HG02840 (cell line): Measurements from ENCODE around the gene STK32A.
"Not testable (repeated sequence)": the region's sequence is repeated elsewhere in the genome, so short reads cannot be mapped to it uniquely, and the experiment has no call there.

Experiments used
- ATAC-seq: cut with Tn5 transposase; IDR thresholded peaks from one replicate; pipeline ENCODE4 v1.9.1; 2021; ENCODE audit warnings: mild to moderate bottlenecking, moderate library complexity, moderate number of reproducible peaks; ENCODE audit not compliant: unreplicated experiment, low FRiP score

Gene STK32A

DNA sequence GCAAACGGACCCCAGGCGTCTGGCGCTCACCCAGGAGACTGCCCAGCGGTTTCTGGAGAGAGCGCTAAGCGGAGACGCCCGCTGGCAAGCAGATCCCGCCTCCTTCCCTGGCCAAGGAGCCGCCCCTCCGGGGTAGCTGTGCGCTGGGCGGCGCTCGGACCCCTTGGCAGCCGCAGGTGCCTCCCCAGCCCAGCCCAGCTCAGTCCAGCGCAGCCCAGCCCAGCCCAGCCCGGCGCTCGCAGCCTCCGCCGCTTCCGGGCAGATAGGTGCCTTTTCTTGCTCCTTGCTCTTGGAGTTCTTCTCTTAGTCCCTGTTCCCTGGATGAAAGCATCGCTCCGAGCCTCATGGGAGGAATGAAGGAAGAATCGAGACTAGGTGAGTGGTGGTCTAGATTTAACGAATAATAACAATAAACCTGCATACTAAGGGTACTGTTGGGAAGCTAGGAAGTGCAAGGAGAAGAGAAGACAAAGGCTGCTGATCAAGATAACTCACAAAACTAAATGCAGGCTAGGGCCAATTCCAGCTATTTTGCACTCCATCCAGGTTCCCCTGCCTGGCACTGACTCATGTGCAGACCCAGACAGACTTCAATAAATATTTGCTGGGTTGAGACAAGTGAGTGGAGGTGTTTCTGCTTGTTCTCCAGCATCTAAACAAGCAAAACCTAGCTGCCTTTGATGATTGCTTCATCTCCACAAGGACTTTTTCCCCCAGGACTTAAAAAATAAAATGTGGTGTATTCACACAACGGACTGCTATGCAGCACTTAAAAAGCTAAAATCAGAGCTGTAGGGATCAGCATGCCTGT is at the start of gene STK32A:
Gene STK32A, plus strand, starts transcription at position 202 of the 811 bp plus-strand sequence. CDS start 4,609 bp downstream, outside the sequence.
- no peak for ATAC-seq

DNA sequence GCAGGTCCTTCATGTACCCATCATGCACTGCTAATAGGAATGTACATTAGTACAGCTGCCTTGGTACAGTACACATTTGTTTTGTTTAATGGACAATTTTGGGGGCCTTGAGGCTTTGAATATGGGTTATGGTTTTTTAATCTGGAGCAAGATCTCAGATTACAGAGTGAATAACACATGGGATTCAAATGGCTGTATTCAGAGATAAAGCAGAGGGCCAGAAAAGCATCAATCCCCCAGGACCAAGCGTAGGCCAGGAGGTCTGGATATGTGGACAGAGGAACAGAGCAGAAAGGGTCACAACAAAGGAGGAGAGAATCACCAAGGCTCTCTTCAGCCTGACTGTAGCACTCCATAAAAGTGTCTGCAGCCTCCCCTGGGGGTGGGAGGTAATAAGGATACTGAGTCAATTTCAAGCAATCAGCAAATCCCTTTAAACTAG is 47.7 kb upstream of the STK32A start:
- ATAC-seq, result no peak

DNA sequence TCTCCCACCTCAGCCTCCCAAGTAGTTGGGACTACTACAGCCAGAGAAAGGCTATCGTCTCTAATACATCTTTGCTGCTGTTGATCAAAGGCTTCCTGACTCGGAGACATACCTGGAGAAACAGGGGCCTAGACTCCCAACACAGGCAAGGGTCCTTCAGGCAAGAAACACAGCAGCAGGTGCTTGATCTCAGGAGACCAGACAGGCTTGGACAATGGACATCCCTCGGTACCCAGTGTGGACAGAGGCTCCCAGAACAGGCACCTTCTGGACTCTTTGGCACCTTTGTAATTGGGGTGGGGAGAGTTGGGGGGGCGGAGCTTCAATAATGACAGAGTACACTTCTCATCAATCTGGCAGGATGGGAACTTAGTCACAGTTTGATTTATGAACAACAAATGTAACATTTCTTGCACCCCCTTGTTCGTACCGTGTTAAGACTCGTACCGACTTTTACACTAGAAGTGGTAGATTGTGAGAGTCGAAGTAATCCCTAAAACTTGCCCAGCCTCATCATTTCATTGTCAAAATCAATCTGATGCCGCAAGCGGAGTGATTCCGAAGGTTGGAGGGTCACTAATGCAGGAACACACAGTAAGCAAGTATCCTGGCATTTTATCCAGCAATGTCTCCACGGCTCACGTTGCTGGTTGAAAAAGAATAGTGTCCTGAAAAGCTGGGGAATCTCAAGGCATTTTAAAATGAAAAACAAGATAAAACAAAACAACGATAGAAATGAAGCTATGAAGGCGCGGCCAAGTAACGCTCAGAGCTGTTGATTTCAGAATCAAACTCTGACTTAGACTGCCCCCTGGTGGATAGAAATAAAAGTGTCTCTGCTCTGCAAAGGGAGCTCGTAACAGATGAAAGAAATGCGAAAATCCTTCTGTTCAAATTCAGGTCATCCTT is 46.4 kb upstream of the STK32A start:
- peak; percentile 61 for ATAC-seq

DNA sequence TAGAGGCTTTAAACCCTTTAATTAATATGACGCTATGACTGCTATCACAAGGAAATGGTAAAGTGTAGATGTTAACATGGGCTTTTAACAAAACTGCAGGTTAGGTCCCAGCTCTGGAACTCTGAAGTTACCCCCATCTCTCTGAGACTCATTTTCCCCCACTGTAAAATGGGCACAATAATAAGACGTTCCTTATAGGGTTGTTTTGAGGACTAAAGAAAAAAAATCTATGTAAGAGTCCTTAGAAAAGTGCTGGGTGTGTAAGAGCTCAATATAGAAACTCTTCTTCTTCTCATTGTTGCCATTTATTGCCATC is 45.8 kb upstream of the STK32A start:
- ATAC-seq, result no peak

DNA sequence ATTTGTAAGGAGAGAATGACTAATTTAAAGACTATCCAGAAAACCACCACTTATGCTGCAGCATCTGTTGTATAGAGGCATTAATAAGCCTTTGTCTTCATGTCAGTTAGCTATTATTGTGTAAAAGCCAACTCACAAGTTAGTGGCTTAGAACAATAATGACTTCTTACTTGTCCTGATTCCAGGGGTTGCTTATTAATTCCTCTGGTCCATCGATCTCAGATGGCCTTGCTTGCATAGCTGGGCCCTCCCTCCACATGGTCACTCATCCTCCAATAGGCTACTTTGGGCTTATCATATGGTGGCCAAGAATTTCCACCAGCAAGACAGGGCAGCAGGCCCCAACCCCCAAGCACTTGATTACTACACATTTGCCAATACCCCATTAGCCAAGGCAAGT is 44.5 kb upstream of the STK32A start:
- ATAC-seq, result no peak

DNA sequence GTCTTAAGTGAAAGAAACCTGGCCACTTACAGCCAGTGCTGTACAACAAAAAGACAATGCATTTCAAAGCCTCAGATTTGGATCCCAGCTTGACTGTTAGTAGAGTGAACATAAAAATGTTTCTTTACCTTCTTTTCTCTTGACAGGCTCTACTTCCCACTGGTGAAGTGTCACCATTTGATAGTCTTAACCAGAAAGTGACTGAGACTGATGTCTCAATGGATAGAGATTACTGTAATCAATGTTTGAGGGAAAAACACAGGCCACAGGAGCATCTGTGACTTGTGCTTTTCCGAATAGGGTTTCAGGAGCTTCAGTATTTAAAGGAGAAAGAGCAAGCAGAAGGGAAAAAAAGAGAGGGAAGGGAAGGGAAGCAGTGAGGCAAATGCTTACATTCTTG is 41.7 kb upstream of the STK32A start:
- no peak for ATAC-seq

DNA sequence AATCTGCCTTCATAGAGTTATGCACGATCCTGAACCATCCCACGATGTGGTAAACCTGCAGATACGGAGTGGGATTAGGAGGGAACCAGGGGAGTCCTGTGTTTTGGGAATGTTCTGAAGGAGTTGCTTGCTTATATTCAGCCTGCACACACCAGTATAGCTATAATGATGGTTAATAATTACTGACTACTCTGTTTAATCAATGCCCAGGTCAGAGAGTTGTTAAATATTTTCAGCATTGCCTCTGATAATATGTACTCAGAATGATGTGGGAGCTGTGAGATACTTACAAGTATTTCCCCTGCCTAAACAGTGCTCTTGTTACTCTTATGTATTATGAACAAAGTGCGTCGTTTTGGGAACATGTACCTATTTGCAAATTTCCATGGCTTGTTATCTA is 34.8 kb upstream of the STK32A start:
- ATAC-seq, result no peak

DNA sequence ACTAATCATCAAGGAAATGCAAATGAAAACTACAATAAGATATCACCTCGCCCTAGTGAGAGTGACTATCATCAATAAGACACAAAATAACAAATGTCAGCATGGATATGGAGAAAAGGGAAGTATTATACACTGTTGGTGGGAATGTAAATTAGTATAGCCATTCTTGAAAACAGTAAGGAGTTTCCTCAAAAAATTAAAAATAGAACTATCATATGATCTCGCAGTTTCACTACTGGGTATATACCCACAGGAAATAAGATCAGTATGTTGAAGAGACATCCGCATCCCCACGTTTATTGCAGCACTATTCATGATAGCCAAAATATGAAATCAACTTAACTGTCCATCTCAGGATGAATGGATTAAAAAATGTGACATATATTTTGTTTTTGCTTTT is 31.6 kb upstream of the STK32A start:
- no peak for ATAC-seq

DNA sequence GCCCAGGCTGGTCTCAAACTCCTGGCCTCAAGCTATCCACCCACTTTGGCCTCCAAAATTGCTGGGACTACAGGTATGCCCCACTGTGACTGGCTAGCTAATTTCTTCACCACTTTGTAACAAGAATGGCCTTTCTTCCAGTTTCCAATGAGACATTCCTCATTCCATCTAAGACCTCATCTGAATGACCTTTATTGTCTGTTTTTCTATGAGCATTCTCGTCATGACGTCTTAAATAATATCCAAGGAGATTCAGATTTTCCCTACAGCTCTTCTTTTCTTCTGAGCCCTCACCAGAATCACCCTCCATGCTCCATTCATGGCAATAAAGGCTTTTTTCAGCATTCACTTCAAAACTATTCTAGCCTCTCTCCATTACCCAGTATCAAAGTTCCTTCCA is 30.2 kb upstream of the STK32A start:
- ATAC-seq, result no peak

DNA sequence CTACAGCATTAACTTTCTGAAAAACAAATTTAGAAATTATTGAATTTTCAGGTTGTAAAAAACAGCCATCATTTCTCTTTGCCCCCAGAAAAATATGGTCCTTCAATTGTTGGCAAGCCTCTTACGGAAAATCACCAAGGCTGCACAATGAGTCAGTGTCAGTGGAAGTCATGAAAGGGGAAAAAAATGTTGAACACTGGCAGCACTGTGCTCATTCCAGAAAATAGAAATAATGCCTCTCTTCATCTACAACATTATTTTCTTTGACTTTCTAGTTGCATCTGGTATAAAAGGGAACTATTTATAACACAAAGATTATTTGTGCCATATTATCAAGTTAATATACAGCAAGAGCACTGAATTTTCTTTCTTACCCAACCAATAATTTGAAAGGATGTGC is 26.7 kb upstream of the STK32A start:
- no peak for ATAC-seq

DNA sequence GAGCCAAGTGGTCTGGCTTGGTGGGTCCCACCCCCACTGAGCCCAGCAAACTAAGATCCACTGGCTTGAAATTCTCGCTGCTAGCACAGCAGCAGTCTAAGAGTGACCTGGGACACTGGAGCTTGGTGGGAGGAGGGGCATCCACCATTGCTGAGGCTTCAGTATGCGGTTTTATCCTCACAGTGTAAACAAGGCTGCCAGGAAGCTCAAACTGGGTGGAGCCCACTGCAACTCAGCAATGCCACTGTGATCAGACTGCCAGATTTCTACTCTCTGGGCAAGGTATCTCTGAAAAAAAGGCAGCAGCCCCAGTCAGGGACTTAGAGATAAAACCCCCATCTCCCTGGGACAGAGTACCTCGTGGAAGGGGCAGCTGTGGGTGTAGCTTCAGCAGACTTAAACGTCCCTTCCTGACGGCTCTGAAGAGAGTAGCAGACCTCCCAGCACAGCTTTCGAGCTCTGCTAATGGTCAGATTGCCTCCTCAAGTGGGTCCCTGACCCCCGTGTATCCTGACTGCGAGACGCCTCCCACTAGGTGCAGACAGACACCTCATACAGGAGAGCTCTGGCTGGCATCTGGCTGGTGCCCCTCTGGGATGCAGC is 18.2 kb upstream of the STK32A start:
- no peak for ATAC-seq

DNA sequence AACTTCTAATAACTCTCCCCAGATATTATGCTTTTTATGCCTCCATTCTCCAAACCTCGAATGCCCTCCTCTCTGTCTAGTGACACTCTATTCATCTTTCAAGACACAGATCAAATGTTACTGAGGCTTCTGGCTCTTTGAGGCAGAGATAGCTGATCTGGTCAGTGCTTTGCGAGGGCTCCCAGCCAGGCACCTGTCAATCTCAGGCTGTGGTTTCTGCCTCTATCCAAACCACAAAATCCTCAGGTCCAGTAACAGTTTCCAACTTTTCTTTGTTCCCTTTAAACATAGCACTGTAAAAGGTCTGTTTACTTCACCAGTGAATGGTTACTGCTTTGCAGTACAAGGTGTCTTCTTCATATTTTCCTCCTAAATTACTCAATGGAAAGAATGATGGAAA is 11.5 kb upstream of the STK32A start:
- no peak for ATAC-seq

DNA sequence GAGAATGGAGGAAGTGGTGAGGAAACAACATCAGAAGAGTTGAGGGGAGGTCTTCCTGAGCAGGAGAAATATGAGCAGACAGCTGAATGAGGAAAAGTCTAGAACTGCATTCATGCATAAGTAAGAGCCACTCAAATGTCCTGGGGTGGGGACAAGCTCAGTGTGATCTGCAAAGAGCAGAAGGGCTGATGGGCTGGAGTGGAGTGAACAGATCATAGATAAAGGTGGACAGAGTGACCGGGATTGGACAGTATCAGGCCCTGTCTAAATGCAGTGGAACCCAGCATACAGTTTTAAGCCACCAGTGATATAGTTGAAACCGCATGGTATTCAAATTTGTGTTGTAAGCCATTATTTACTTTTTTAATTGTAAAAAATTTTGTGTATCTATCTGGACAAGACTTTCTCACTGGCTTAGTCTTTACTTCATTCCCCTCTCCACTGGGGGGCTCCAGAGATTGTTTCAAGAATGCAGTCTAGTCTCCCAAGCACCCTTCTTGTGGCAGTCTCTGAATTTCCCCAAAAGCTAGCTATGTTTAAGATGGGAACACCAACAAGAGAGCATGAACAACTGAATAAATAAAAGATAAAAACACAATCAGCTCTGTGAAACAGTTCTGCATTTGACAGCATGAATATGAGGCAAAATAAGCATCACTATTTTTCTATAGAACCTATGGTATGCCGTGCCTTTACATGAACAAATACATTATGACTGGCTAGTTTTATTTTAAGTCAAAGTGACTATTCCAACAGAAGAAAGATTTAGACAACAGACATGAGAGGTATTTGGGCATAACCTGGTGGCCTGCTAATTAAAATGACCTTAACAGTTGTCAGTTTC is 10.7 kb upstream of the STK32A start:
- ATAC-seq, result no peak

DNA sequence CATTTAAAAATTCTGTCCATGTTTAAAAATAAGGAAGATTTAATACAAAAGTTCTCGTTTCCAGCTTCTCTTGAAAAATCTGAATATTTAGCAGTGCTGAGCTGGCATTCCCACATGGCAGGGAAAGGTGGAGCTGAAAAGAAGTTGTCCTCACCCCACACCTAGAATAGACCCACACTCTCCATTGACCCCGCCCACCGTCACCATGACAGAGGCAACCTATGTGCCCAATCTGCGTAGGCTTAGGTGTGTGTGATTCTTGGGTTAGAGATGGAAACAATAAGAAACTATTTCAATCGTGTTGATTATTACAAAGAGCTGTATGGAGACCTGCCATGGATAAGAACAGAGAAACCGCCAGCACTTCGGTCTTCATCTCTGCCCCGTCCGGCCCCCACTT is 8.9 kb upstream of the STK32A start:
- ATAC-seq, result no peak

DNA sequence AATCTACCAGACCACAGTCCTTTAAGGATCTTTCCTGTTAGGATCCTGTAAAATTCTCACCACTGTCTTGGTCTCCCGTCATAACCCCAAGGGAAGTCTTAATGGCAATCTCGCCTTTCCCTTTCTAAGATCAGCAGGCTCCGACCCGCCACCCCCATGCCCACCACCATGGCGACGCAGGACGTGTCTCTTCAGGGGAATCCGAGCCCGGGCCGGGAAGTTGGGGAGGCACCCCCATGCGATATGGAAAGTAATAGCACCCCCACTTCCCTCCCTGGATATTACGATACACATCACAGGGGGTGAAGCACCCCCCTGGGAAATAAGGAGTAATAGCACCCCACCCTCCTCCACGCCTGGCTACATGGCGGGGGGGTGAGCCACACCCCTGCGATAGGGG is 8.3 kb upstream of the STK32A start:
- ATAC-seq, result no peak

DNA sequence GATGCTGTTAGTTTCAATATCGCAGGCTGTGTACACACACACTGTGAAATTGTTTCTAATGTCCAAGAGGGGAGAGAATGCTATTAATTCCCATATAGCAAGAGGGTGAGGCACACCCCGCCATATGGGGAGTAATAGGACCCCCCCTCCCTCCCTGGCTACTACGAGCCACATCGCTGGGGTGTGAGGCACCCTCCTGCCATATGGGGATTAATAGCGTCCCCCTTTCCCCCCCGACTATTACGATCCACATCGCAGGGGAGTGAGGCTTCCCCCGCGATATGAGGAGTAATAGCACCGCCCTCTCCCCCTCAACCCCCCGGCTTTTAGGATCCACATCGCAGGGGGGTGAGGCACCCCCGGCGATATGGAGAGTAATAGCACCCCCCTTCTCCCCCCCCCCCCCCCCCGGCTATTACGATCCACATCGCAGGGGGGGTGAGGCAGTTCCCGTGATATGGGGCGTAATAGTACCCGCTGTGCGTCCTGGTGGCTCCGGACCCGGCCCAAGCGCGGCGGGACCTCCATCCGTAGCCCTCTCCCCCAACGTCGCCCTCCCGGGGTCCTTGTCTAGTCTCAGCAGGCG is 494 bp upstream of the STK32A start:
- no peak for ATAC-seq

DNA sequence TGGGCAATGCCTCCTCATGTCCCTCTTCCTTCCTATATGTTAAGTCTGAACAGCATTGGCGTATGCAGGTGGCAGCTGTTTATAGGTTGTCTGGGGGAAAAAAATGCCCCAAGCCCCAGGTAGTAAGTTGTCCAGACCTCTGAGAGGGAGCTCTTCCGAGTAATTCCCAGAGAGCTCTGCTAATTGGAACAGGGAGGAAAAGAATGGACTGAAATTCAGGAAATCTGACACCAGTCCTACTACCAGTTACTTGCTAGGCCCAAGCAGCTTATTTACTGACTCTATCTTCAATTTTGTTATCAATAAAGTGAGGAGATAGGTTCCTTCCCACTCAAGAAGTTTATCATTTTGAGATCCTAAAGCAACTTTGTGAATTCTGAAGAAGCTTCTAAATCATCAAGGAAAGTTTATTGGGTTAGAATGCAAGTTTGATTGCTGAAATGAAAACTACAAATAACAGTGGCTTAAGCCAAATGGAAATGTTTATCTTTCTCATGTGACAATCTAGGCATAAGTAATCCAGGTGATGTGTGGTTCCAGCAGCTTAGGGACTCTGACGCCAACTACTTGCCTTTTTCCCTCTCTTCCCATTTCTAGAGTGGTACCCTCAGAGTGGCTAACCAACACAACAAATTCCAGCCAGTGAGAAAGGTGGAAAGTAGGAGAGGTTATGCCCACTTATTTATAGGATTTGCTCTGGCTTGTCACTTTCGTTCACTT is 5.6 kb downstream of the STK32A start:
- no peak for ATAC-seq

DNA sequence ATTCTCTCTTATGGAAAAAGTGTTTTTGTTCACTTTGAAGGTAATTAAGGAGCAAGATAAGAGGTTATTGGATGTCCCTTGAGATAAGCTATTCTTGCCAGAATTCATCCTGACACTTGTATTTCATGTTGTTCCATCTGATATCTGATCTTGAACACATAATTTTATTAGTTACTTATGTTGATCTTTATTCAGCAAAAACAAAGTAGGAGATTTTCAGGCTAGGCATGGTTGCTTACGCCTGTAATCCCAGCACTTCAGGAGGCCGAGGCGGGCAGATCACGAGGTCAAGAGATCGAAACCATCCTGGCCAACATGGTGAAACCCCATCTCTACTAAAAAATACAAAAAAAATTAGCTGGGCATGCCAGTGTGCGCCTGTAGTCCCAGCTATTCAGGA is 8.4 kb downstream of the STK32A start:
- not testable (repeated sequence) for ATAC-seq

DNA sequence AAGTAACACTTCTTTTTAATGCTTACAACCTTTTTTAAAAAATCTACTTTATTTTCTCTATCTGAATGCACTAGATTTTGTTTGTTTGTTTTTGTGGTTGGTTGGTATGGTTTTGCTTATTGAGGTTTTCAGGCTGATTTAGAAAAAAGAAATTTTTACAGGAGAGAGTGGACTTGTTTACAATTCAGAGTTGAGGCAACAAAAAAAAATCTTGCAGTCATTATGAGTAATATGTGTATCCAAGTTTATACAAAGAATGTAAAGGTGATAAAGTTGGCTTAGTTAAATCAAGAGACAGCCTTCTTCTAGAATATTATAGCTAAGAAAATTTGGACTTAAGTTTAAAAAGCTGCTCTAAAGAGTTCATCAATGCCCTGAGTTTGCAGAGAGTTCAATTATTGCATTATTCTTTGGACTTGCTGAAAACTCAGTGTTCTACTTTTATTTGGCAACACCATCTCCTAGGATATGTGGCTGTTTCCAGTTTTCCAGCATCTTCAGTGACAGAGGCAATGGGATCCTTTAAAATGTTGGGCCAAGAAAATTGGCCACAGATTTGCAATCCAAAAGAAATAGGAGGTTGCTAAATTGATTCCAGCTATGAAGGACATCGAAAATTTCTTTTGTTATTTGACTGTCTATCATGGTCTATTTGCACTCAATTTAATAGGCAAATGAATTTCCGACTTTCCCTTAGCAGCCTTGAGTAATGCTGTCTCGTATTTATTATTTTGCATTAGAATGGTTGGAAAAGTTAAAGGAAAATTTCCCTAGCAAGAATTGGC is 10.7 kb downstream of the STK32A start:
- no peak for ATAC-seq
